HuH-7 (cell line): ENCODE results near the gene EMC9.
"Not testable (repeated sequence)": the region's sequence is repeated elsewhere in the genome, so short reads cannot be mapped to it uniquely, and the experiment has no call there.

Experiments
- DNase-seq: peaks from one replicate; pipeline ENCODE4 v3.0.0; 2011; ENCODE audit warnings: low spot score

The EMC9 gene

DNA sequence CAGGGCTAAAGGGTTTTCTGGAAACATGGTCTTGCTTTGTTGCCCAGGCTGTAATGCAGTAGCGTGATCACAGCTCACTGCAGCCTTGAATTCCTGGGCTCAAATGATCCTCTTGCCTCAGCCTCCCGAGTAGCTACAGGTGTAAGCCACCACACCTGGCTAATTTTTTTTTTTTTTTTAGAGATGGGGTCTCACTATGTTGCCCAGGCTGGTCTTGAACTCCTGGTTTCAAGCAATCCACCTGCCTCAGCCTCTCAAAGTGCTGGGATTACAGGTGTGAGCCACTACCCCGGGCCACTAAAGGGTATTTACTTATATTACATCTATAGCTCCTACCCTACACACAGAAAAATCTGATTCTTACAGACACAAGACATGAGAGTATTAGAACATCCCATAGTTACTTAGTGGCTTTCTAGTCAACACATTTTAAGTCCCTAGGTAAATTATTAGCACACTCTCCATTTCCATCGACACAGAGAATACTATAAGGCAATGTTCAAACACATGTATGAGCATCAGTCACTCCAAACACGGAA lies 33.0 kb downstream of the EMC9 start:
- no peak for DNase-seq

DNA sequence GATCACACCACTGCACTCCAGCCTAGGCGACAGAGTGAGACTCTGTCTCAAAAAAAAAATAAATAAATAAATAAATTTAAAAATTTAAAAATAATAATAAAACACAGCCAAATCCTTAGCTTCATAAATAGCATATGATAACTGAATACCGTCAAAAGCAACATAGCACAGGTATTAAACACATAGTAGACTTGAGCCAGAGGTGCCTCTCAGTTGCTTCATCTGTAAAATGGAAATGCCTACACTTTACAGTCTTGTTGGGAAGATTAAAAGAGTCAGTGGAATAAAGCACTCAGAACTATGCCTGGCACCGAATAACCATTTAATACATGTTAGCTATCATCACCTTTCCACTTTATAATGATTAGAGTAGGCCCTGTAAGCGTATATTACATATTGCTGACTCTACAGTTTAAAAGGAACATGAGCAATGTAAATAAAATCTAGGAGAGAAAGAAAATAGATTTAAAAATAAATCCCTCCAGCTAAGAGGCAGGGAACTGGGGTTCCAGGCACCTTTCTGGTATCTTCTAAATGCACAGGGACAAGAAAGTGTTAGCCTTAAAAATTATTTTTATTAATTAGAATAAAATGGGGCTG lies 34.6 kb downstream of the EMC9 start:
- DNase-seq: no peak

DNA sequence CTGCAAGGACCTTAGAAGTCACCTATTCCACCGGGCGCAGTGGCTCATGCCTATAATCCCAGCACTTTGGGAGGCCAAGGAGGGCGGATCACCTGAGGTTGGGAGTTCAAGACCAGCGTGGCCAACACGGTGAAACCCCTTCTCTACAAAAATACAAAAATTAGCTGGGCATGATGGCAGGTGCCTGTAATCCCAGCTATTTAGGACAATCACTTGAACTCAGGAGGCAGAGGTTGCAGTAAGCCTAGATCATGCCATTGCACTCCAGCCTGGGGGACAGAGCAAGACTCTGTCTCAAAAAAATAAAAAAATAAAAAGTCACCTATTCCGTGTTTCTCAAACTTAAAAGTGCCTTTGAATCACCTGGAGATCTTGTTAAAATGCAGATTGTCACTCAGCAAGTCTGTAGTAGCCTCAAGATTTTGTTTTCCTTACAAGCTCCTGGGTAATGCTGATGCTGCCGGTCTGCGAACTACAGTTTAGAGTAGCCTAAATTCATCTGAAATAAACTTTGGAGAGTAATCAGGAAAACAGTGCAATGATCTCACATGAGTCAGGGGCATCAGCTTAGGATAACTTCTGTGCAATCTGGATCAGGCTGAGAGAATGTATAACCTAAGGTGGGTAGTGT lies 35.7 kb downstream of the EMC9 start:
- DNase-seq: not testable (repeated sequence)

DNA sequence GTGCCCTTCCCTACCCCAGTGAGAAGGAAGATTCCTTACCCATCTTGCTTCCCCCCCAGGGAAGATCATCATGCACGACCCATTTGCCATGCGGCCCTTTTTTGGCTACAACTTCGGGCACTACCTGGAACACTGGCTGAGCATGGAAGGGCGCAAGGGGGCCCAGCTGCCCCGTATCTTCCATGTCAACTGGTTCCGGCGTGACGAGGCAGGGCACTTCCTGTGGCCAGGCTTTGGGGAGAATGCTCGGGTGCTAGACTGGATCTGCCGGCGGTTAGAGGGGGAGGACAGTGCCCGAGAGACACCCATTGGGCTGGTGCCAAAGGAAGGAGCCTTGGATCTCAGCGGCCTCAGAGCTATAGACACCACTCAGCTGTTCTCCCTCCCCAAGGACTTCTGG lies 37.9 kb downstream of the EMC9 start:
- DNase-seq: no peak

DNA sequence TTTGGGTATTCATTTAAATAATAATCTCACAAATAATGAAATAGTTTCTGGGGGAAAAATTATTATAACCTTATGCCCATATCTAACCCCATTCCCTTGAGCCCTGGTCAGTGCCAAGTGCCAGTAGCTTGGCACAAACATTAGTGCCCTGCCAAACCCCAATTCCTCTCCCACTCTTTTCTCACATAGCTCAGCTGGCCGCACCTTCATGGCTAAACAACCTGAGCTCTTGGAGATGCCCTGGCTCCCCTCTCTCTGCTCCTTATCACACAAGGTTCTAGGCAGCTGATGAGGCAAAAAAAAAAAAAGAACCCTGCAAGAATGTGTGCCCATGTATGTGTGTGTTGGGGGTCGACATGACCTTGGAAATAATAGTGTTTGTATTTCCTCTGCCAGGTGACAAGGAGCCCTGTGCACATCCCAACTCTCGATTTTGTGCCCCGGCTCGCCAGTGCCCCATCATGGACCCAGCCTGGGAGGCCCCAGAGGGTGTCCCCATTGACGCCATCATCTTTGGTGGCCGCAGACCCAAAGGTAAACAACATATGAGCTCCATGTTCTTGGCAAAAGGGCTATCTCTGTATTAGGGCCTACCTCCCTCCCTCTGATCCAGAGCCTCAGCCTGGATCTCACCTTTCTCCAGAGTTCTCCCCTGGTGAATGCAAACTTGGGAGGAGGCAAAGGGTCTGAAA lies 38.9 kb downstream of the EMC9 start:
- no peak for DNase-seq

DNA sequence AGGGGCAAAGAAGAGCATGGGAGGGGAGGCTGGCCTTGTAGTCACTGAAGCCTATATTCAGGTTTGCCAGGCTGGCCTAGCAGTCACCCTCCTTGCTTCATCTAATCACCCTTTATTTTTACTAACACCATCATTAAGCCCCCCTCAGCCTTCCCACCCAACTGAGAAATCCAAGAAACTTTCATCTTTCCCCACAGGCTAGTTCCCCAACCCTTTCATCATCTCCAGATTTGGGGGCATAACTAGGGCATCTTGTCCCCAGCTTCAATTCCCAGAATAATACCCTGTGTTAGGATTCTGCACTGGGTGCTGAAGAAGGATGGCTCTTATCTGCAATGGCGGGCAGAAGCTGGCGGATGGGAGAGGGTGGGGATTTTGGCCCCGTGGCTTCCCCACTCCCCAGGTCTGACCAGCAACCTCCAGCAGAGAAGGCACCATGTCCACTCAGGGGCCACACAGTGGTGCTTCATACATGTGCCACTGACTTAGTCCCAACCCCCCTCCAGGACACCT lies 40.4 kb downstream of the EMC9 start:
- no peak for DNase-seq

DNA sequence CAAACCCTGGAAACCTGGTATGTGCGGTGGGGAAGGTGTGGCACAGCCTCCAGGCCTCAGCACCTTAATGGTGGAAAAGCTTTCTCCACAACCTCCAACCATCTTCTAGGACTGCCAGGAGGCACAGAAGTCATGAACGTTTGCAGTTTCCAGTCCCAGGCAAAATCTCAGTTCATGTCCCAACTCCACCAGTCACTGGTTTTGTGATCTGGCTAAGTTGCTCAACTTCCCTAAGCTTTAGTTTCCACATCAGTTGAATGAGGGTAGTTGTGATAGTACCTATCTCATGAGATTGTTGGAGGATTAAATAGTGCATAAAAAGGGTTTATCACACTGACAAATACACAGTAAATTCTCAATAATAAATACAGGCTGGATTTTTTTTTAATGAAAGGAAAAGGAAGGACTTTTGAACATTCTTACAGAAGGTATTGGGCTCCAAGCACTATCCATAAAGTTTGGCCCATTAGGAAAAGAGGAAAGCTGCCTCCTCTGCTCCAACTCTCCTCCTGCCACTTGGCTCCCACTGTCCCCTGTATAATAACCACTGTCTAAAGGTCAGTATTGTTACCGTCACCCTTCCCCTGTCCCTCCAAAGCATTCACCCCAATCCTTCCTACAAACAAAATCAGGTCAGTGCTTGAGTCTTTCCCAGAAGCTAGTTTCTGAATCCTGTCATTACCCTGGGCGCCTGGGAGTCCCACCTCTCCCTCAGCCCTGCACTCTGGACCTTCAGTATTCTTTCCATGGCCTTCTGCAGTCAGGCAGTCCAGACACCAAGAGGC lies 41.0 kb downstream of the EMC9 start:
- DNase-seq: no peak

DNA sequence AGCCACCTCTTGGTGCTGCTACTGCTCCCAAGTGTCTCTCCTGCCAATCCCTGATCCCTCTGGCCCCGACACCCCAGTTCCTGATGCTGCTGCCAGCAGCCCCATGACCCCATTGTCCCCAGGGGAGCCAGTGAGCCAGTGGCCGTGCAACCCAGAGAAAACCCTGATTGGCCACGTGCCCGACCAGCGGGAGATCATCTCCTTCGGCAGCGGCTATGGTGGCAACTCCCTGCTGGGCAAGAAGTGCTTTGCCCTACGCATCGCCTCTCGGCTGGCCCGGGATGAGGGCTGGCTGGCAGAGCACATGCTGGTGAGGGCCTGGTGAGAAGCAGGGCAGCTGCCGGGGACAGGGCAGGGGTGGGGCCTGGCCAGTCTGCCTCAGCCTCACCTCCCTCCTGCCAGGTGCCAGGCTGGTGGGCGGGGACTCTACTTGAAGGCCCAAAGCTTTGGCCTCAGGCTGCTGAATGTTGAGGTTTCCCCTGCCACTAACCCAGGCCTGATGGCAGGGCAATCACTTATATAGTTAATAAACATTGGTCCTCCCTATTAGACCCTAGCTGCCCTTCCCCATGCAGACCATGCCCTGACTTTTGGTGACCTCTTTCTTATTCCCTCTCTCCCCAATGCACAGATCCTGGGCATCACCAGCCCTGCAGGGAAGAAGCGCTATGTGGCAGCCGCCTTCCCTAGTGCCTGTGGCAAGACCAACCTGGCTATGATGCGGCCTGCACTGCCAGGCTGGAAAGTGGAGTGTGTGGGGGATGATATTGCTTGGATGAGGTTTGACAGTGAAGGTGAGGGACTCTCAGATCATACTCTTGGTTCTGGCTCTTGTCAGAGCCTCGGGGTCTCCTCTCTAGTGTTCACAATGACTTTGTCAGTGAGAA lies 42.2 kb downstream of the EMC9 start:
- DNase-seq: no peak

DNA sequence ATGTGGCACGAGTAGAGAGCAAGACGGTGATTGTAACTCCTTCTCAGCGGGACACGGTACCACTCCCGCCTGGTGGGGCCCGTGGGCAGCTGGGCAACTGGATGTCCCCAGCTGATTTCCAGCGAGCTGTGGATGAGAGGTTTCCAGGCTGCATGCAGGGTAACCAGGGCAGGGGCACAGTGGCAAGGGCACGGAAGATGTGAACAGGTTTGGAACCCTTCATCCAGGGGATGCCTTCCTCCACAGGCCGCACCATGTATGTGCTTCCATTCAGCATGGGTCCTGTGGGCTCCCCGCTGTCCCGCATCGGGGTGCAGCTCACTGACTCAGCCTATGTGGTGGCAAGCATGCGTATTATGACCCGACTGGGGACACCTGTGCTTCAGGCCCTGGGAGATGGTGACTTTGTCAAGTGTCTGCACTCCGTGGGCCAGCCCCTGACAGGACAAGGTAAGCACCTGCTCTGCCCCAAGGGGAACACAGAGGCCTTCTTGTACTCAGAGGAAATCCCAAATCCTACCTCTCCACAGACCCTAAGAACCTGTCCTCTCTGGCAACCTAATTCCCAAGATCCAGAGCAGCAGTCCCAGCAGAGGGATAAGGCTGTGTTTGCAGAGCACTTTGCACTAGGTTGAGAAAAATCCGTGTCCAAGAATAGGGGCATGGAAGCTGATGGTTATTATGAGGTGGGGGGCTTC lies 43.0 kb downstream of the EMC9 start:
- DNase-seq: no peak

DNA sequence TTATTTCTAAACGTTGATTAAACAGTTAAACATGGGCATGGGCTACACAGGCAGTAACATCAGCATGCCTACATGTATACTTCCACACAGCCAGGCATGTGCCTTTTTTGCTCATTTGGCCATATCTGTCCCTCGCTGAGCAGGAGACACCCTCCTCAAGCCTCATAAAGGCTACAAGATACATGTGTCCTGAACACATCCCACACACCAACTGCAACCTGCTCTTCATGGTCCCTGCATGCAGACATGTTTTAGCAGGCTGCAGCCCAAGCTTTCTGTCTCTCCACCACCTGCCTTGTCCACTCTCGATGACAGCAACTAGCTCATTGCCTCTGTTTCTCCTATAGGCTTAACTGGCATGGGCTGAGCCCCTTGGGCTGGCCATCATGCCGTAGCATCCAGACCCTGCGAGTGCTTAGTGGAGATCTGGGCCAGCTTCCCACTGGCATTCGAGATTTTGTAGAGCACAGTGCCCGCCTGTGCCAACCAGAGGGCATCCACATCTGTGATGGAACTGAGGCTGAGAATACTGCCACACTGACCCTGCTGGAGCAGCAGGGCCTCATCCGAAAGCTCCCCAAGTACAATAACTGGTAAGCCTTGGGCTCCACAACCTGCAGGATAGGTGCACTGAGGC lies 44.7 kb downstream of the EMC9 start:
- no peak for DNase-seq

DNA sequence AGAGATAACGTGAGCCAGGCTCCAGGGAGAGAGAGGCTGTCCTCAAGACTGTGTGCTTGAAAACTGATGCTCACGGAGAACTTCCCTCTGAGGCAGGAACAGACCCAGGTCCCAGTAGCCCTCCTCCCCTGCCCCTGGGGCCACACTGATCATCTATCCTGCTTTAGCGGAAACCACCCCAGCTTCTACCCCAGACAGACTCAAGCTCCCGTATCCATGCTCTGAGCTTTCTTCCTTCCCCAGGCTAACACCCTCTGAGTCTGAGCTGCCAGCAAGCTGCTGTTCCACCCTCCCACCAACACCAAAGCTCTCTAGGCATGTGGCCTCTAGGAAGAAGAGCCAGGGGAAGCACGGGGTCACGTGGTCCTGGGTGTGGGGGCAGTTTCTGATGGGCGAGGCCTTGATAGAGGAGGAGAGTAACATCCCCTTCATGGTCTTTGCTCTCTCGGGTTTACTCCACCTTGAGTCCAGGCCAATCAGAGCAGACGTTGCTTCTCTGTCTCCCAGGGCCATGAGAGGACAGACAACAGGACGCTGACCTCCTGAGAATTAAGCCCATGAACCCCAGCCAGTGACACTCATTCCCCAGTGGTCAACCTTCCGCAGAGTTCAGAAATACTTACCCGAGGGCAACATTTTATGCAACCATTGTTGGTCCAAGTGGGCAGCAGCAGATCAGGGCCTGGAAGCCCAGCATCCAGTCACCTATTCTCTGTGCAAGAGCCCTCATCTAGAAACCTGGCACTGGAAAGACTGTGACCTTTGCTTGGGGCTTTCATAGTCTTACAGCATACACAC lies 45.9 kb downstream of the EMC9 start:
- DNase-seq: peak; percentile 95

DNA sequence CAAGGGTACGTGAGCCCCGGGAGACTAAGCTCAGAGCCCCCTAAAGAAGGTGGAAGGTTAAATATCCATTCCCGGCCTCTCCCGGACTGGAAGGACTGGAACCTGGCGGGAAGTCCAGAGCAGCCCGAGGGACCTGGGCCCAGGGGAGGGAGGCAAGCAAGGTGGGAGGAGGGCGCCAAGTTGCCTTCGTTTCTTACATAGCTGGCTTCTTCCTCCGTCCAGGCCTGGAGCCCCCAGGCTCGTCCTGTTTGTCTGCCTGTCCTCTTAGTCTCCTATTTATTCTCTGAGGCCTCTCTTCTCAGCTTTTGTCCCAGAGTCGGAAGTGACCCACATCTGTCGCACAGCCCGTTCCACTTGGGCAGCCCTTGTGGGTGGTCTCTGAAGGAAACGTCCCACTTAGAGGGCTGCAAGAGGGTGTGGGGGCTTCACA lies 46.5 kb downstream of the EMC9 start:
- no peak for DNase-seq

DNA sequence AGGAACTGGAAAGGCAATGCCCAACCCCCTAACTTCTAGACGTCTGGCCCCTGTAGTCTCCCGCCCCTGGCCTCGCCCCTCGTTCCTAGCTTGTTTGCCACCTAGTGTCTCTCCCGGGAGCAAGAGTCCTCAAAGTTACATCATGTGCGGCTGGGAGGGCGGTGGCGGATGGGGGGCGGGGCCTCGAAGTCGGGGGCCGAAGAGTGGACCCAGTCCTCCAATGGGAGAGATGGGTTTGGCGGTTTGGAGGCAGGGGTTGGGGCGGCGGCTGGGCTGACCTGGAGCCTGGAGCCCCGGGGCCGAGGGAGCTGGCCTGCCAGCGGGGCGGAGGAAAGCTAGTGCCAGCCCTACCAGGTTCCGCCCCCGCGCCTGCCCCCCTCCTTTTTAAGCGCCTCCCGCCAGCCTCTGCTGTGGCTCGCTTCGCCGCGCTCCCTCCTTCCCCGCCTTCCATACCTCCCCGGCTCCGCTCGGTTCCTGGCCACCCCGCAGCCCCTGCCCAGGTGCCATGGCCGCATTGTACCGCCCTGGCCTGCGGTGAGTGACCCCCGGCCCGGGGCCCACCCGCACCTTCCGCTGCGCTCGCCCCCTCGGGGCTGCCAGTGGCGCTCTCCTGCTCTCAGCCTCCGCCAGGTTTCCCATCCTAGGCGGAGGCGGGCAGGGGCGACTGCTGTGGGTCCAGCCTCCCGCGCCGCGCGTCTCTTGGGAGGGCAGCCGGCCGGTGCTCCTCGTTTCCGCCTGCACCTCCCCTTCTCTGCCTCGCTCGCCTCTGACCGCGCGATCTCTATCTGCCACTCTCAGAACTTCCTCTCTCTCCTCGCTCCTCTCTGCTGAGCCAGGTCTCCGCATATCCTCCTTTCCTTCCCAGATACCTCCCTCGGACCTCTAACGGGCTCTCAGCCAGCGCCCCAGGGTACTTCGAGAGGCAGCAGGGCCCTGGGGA lies 47.2 kb downstream of the EMC9 start, which contains the start of gene PCK2:
PCK2 (plus strand) TSS at position 411 of the 940 bp plus-strand sequence; CDS start at position 506, 95 bp downstream.
- peak; percentile 98 for DNase-seq

DNA sequence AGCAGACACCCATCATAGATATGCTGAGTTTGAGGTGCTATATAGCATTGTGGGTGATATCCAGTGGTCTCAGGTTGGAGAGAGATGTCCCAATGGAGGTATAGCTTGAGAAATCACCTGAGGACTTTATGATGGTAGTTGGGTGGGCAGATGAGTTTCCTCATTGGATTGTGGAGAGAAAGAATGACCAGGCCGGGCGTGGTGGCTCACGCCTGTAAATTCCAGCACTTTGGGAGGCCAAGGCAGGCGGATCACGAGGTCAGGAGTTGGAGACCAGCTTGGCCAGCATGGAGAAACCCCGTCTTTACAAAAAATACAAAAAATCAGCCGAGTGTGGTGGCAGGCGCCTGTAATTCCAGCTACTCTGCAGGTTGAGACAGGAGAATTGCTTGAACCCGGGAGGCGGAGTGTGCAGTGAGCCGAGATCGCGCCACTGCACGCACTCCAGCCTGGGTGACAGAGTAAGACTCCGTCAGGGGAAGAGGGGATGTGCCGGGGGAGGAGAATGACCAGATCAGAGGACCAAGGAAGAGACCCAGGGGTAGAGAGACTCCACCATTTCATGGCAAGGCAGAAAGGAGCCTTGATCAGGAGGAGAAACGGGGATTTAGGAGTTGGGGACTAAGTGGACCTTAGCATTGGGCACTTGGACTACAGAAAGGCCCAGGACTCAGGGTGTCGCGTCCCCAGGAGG lies 48.0 kb downstream of the EMC9 start:
- no peak for DNase-seq

DNA sequence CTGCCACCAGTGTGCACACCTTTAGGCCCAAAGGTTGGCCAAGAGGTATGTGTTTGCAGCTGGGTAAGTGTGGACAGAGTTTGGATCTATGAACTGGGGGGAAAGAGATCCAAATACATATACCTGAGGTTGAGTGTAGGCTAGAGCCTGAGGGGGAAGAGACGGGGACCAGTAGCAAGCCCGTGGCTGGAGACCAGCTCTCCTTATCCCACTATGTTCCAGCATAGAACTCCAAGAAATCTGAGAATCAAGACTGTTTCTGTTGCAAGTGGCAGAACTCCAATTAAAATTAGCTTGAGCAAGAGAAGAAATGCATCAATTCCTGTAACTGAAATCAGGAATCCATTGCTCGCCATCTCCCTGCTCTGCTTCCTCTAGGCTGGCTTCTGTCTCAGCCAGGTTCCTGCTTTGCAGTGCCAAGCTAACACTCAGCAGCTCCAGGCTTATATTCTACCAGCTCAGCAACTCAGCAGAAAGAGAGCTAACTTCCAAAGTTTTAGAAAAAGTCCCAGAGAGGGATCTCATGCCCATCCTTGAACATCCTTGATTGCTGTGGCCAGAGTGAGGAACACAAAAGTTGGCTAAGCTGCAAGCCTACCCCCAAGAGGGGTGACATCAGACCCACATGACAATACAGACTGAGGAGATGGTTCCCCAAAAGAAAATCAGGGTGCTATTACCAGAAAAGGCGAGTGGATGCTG lies 48.7 kb downstream of the EMC9 start:
- DNase-seq: no peak

DNA sequence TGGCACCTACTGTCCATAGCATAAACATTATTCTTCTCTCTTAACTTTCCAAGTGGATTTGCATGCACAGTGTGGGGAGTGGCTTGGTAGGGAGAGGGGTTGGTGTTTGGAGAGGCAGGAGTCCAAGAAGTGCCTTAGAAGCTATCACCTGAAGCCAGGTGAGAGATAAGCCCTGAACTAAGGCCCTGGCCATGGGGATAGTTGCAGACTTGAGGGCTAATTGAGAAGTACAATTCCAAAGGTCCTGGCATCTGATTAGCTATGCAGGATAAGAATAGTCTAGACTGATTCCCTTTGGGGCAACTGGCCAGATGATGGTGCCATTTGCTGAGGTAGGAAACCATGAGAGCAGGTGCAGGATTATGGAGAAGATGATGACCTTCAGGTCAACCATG lies 49.3 kb downstream of the EMC9 start:
- DNase-seq: no peak

DNA sequence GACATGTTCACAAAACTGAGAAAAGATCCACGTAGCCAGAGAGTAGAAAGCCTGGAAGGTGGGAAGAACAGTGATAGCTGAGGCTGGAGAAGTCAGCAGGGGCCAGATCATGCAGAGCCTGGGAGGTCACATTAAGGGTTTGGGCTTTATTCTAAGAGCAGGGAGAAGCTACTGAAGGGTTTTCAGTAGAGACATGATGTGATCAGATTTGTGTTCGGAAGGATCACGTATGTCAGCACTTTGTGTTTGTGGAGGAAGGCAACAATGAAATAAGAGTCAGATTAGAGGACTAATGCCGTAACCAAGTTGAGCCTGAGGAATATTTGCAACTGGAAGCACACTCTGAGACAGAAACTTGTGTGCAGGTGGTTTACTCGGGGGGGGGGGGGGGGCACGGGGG lies 51.5 kb downstream of the EMC9 start:
- no peak for DNase-seq
